HepG2 (cell line): ENCODE data around the gene MAP3K20. TPM values are rescaled to one million over a fixed set of nuclear protein-coding genes. Genes with fewer than 3 reads are reported as not detected.

Experiments
- ATAC-seq: fragments of 200-7000 bp; cut with Tn5 transposase; 3 replicates; pipeline ENCODE4 v1.9.1; 2020; ENCODE audit warnings: mild to moderate bottlenecking, moderate library complexity
- BruUV-seq: library from RNA; stranded (reverse); fragments of 400-500 nt; replicated peaks from 2 replicates; lab custom pipeline; 2021; lab: Mats Ljungman, UMichigan
- CTCF ChIA-PET: fragments of 300-600 bp; formaldehyde crosslinking; extraction: SDS; loops from one replicate; lab custom pipeline; 2021; ENCODE audit warnings: low total read pairs, inconsistent platforms, low intra/inter-chr PET ratio; lab: Yijun Ruan, JAX
- POLR2A ChIA-PET: fragments of 350-600 bp; sonication (Branson Sonifier 250); formaldehyde crosslinking; loops from one replicate; lab custom pipeline; 2020; ENCODE audit warnings: antibody characterized with exemption, inconsistent platforms; lab: Yijun Ruan, JAX
- DNase-seq: peaks from one replicate; pipeline ENCODE4 v3.0.0-alpha.2; 2015; ENCODE audit warnings: low spot score
- FAIRE-seq: peaks from 3 replicates; lab custom pipeline; 2011; peaks lifted over from hg19 to GRCh38; lab: Jason Lieb, UNC
- H2AFZ ChIP-seq: one replicate; pipeline ENCODE4 v1.6.1; 2011; ENCODE audit warnings: low read length, inconsistent platforms
- H3K27ac ChIP-seq: fragments of 300-600 bp; 3 replicates; pipeline ENCODE4 v1.8.0; 2011; ENCODE audit warnings: mixed run types, mild to moderate bottlenecking, mixed read lengths, low read length, inconsistent platforms; ENCODE audit not compliant: insufficient read depth; ENCODE audit errors: extremely low read length
- H3K27me3 ChIP-seq, 2 experiments: fragments of 200-600 bp in 1 of 2; 2 replicates in 1 of 2; 3 replicates in 1 of 2; pipeline versions ENCODE4 v1.6.0 to v1.8.0; 2011; ENCODE audit warnings: low read length in 2 of 2, mild to moderate bottlenecking in 2 of 2, moderate library complexity in 2 of 2, inconsistent platforms in 1 of 2; ENCODE audit not compliant: insufficient read depth in 2 of 2, control insufficient read depth in 1 of 2
- H3K36me3 ChIP-seq, 2 experiments: fragments of 200-600 bp in 1 of 2; replicated peaks in 1 of 2; 2 replicates in 1 of 2; 3 replicates in 1 of 2; pipeline versions ENCODE4 v1.5.1 to v1.8.0; 2011; ENCODE audit warnings: low read length in 2 of 2, inconsistent platforms in 1 of 2; ENCODE audit not compliant: insufficient read depth in 2 of 2, control insufficient read depth in 1 of 2
- H3K4me1 ChIP-seq: 2 replicates; pipeline ENCODE4 v1.5.1; 2012; ENCODE audit warnings: low read length, inconsistent platforms; ENCODE audit not compliant: insufficient read depth
- H3K4me2 ChIP-seq: 2 replicates; pipeline ENCODE4 v1.6.0; 2011; ENCODE audit warnings: low read depth, low read length, inconsistent platforms
- H3K4me3 ChIP-seq, 3 experiments: fragments of 200-600 bp in 1 of 3; sonication (generic), shearing (Covaris generic) in 1 of 3; replicated peaks in 1 of 3; 2 replicates each; pipeline ENCODE4 v1.5.1; 2011 to 2016; ENCODE audit warnings: low read length in 3 of 3, inconsistent platforms in 2 of 3, low read depth in 2 of 3, mild to moderate bottlenecking in 2 of 3, control low read depth in 1 of 3, mixed read lengths in 1 of 3; ENCODE audit not compliant: insufficient read depth in 1 of 3
- H3K79me2 ChIP-seq: one replicate; pipeline ENCODE4 v1.6.1; 2011; ENCODE audit warnings: low read length, inconsistent platforms; ENCODE audit not compliant: insufficient read depth
- H3K9ac ChIP-seq: 2 replicates; pipeline ENCODE4 v1.6.0; 2011; ENCODE audit warnings: mild to moderate bottlenecking, low read depth, low read length, inconsistent platforms; ENCODE audit not compliant: insufficient read depth
- H3K9me3 ChIP-seq: 2 replicates; pipeline ENCODE4 v1.5.1; 2012; ENCODE audit warnings: mild to moderate bottlenecking, low read length
- H4K20me1 ChIP-seq: 2 replicates; pipeline ENCODE4 v1.6.0; 2011; ENCODE audit warnings: inconsistent platforms, mild to moderate bottlenecking, low read length, moderate library complexity; ENCODE audit not compliant: insufficient read depth
- CREB1 ChIP-seq, 2 experiments: fragments of 450-650 bp in 1 of 2; IDR thresholded peaks; 2 replicates each; pipeline ENCODE4 v1.6.1; 2016 to 2017; ENCODE audit warnings: control low read depth in 1 of 2, mild to moderate bottlenecking in 1 of 2, missing compliant biosample characterization in 1 of 2, missing genetic modification characterization in 1 of 2
- ETV5 ChIP-seq: IDR thresholded peaks from 2 replicates; pipeline ENCODE4 v1.6.1; 2018; ENCODE audit warnings: missing biosample characterization, missing genetic modification reagents, inconsistent platforms, borderline replicate concordance
- HNRNPK ChIP-seq: fragments of 200-400 bp; formaldehyde crosslinking; IDR thresholded peaks from 2 replicates; pipeline ENCODE4 v1.6.1; 2018; ENCODE audit warnings: low read length, low read depth, moderate library complexity, mild to moderate bottlenecking; ENCODE audit not compliant: poor library complexity, severe bottlenecking
- HOXA3 ChIP-seq: sonication (generic); formaldehyde crosslinking; IDR thresholded peaks from 2 replicates; pipeline ENCODE4 v1.5.0; 2020; ENCODE audit warnings: missing genetic modification reagents
- KDM5B ChIP-seq: sonication (generic); formaldehyde crosslinking; IDR thresholded peaks from 2 replicates; pipeline ENCODE4 v1.4.0; 2020; ENCODE audit warnings: missing genetic modification reagents, mild to moderate bottlenecking, borderline replicate concordance
- MAFF ChIP-seq: IDR thresholded peaks from 2 replicates; pipeline ENCODE4 v1.6.1; 2011; ENCODE audit warnings: low read depth, low read length, improper control_type of control experiment
- STAG1 ChIP-seq: sonication (generic); formaldehyde crosslinking; IDR thresholded peaks from 2 replicates; pipeline ENCODE4 v1.4.0; 2020; ENCODE audit warnings: missing genetic modification reagents
- ZNF143 ChIP-seq: sonication (generic); formaldehyde crosslinking; IDR thresholded peaks from 2 replicates; pipeline ENCODE4 v1.4.0; 2020; ENCODE audit warnings: missing genetic modification reagents
- ZNF552 ChIP-seq: sonication (generic); formaldehyde crosslinking; IDR thresholded peaks from 2 replicates; pipeline ENCODE4 v1.9.0; 2022; ENCODE audit warnings: missing genetic modification reagents, mild to moderate bottlenecking, borderline replicate concordance
- WGBS: methylation state at CpG from one replicate; pipeline ENCODE4 v1.1.6; 2017; ENCODE audit warnings: low lambda C conversion rate; 5-methylcytosine and 5-hydroxymethylcytosine counted together
- in situ Hi-C: cut with HindIII; loops from 2 replicates; pipeline ENCODE4 v1.10.0; 2017; ENCODE audit warnings: low pct_unique_long_range_greater_than_20kb; ENCODE audit not compliant: extremely low pct_ligation_motif_present
- intact Hi-C: fragments of 100-400 bp; cut with micrococcal nuclease; formaldehyde crosslinking; loops from one replicate; pipeline ENCODE4 v1.10.0; 2022; ENCODE audit not compliant: unreplicated experiment
- polyA plus RNA-seq, 8 experiments: library from polyadenylated mRNA; depleted of rRNA in 3 of 8; stranded (reverse) in 7 of 8; unstranded in 1 of 8; fragments of >200 nt; fragmentation: Illumina TruSeq in 4 of 8; extraction: Trizol in 4 of 8; gene quantifications; 2 replicates each; pipeline versions ENCODE4 v1.2.1 to v1.2.3, GENCODE V29; 2011 to 2016; ENCODE audit warnings: low read depth in 4 of 8, missing spikeins in 1 of 8, mixed read lengths in 1 of 8; ENCODE audit not compliant: insufficient read depth in 1 of 8
- total RNA-seq, 5 experiments: library from RNA; depleted of rRNA; stranded (reverse); fragments of >200 nt; fragmentation: Illumina TruSeq; extraction: Trizol; gene quantifications; 2 replicates each; pipeline ENCODE4 v1.2.3, GENCODE V29; 2016; ENCODE audit warnings: low read depth in 1 of 5
- TF ChIP-seq, protein P1 (sequence below): sonication (generic); formaldehyde crosslinking; conservative IDR thresholded peaks from 2 replicates; pipeline ENCODE4 v1.4.0; 2020; ENCODE audit warnings: mild to moderate bottlenecking, missing genetic modification reagents, moderate library complexity
- TF ChIP-seq, protein P2 (sequence below): sonication (generic); formaldehyde crosslinking; IDR thresholded peaks from 2 replicates; pipeline ENCODE4 v1.4.0; 2020; ENCODE audit warnings: missing genetic modification reagents; ENCODE audit errors: not compliant biosample characterization
- TF ChIP-seq, protein P3 (sequence below): sonication (generic); formaldehyde crosslinking; IDR thresholded peaks from 2 replicates; pipeline ENCODE4 v1.5.1; 2020; ENCODE audit warnings: missing genetic modification reagents, mild to moderate bottlenecking, borderline replicate concordance

MAP3K20 gene
- total and polyA plus RNA-seq, 2 of the 13 experiments (the other 11 are each of a cell fraction or from before 2014, with no cell fraction given), result 5.2 to 13.5 TPM

- ATAC-seq, result no peak
- H3K4me1 ChIP-seq, result no peaks in the 10 kb centered on the region
- no peak for DNase-seq
- no peaks in the 10 kb centered on the region for H3K36me3 ChIP-seq
- intact Hi-C loops, result no loop called here
- in situ Hi-C loops, result no loop called here
- no peaks in the 10 kb centered on the region for H4K20me1 ChIP-seq
- BruUV-seq, result no TSS peak
- no peaks in the 10 kb centered on the region for H3K9me3 ChIP-seq
- ChIA-PET POLR2A (no interaction called here), CTCF (no interaction called here)
- 17% methylated on average over 3 of the region's 3 CpGs for WGBS
- no peak for TF ChIP-seq CREB1 (IDR thresholded peaks at IDR 0.05)
- no peak for TF ChIP-seq CREB1 (CRISPR knock-in tag; IDR thresholded peaks at IDR 0.05)
- no peak for TF ChIP-seq HOXA3 (CRISPR knock-in tag)
- TF ChIP-seq, protein P1, sequence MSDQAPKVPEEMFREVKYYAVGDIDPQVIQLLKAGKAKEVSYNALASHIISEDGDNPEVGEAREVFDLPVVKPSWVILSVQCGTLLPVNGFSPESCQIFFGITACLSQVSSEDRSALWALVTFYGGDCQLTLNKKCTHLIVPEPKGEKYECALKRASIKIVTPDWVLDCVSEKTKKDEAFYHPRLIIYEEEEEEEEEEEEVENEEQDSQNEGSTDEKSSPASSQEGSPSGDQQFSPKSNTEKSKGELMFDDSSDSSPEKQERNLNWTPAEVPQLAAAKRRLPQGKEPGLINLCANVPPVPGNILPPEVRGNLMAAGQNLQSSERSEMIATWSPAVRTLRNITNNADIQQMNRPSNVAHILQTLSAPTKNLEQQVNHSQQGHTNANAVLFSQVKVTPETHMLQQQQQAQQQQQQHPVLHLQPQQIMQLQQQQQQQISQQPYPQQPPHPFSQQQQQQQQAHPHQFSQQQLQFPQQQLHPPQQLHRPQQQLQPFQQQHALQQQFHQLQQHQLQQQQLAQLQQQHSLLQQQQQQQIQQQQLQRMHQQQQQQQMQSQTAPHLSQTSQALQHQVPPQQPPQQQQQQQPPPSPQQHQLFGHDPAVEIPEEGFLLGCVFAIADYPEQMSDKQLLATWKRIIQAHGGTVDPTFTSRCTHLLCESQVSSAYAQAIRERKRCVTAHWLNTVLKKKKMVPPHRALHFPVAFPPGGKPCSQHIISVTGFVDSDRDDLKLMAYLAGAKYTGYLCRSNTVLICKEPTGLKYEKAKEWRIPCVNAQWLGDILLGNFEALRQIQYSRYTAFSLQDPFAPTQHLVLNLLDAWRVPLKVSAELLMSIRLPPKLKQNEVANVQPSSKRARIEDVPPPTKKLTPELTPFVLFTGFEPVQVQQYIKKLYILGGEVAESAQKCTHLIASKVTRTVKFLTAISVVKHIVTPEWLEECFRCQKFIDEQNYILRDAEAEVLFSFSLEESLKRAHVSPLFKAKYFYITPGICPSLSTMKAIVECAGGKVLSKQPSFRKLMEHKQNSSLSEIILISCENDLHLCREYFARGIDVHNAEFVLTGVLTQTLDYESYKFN (CRISPR knock-in tag), result no peak
- TF ChIP-seq ZNF552 (CRISPR knock-in tag), result no peak
- TF ChIP-seq ETV5 (CRISPR knock-in tag), result no peak
- TF ChIP-seq, protein P2, sequence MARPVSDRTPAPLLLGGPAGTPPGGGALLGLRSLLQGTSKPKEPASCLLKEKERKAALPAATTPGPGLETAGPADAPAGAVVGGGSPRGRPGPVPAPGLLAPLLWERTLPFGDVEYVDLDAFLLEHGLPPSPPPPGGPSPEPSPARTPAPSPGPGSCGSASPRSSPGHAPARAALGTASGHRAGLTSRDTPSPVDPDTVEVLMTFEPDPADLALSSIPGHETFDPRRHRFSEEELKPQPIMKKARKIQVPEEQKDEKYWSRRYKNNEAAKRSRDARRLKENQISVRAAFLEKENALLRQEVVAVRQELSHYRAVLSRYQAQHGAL (CRISPR knock-in tag), result no peak
- no peak for TF ChIP-seq KDM5B (CRISPR knock-in tag)
- TF ChIP-seq, protein P3, sequence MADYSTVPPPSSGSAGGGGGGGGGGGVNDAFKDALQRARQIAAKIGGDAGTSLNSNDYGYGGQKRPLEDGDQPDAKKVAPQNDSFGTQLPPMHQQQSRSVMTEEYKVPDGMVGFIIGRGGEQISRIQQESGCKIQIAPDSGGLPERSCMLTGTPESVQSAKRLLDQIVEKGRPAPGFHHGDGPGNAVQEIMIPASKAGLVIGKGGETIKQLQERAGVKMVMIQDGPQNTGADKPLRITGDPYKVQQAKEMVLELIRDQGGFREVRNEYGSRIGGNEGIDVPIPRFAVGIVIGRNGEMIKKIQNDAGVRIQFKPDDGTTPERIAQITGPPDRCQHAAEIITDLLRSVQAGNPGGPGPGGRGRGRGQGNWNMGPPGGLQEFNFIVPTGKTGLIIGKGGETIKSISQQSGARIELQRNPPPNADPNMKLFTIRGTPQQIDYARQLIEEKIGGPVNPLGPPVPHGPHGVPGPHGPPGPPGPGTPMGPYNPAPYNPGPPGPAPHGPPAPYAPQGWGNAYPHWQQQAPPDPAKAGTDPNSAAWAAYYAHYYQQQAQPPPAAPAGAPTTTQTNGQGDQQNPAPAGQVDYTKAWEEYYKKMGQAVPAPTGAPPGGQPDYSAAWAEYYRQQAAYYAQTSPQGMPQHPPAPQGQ (CRISPR knock-in tag), result no peak
- TF ChIP-seq STAG1 (CRISPR knock-in tag), result no peak
- TF ChIP-seq ZNF143 (CRISPR knock-in tag), result no peak
- TF ChIP-seq HNRNPK, result no peak
- no peak for TF ChIP-seq MAFF
- no peak overlapping the region for H3K27ac ChIP-seq
- no peak overlapping the region for H2AFZ ChIP-seq
- H3K4me2 ChIP-seq, result no peak overlapping the region
- no peak overlapping the region for H3K9ac ChIP-seq
- no peaks in the 10 kb centered on the region; a peak in 1 of 5 replicates for H3K27me3 ChIP-seq
- H3K79me2 ChIP-seq, result no peaks in the 10 kb centered on the region
- FAIRE-seq, result no peak
- no peak overlapping the region for H3K4me3 ChIP-seq
These were observed 203.3 kb downstream of the MAP3K20 start for GRCh38 chr2:173278794-173279526.
